Hippocampal formation (tissue), 2 donors: ENCODE data around the gene TMEM63C.

Experiments
- DNase-seq, 2 donors: peaks; one replicate each; lab custom pipeline; 2025; lab: John Stamatoyannopoulos, UW

The TMEM63C gene

DNA sequence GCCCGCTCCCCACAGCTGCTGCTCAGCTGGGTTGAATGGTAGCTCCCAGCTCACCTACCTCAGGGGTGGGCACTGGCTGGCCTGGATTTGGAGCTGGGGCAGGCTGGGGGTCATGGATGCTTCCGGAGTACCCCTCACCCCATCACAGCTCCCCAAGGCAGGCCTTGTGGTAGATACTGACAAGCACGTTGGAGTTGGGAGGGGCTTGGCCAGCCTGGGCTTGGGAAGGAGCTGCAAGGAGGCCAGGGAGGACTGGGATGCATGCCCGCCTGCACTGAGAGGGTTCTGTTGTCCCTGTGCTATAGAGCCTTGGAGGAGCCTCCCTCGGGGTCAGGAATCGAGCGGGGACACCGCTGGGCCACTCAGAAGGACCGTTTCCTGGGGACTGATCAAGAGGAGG is 14.2 kb downstream of the TMEM63C start:
- DNase-seq, result peak in 1 of 2 donors; percentile 11

DNA sequence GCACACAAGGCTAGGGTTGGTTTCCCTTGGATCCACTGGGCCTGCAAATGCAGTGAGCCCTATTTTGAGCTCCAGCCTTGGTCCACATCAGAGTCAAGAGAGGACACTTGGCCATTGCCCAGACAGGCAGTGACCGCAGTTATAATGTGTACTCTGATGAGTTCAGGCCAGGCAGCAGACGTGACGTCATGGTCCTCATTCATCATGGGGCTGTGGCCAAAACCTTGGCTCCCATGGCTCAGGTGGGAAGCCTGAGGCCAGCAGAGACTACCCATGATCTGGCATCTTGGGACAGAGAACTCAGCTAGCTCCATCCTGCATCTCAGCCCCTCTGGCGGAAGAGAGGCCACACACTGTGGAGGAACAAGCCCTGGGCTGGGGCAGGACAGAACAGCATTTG is 16.4 kb downstream of the TMEM63C start:
- no peak for DNase-seq

DNA sequence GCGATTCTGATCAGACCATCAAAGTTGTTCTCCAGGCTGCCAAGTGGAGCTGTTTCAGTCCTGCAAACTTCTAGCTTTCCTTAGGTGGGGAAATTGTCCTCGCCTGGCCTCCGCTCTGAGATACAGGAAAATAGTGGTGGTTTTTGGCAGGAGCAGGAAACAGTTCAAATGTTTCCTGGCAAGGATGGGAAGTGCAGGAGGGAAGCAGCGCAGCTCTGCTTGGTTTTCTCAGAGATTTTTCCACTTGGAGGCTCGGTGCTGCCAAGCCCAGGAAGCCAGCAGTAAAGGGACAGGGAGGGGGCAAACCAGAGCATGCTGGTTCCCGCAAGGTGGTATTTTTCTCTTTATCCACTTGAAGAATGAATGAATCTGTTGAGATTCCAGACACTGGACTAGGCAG is 17.0 kb downstream of the TMEM63C start:
- no peak for DNase-seq

DNA sequence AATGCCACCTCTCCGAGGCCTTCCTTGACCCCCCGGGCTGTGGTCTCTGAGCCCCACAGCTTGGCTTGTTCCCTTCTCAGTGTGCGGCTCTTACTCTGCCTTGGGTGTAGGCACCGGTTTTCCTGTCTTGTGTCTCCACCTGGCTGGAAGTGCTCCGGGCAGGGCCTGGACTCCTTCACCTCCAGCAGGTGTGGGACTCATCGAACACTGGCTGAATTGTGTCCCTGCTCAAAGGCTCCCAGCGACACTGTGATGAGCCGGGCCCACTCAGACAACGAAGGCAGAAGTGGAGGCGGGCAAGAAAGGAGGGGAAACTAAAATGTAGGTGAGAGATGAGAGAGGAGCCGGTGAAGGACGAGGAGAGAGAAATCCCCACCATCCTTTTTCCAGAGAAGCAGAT is 18.0 kb downstream of the TMEM63C start:
- DNase-seq, result no peak

DNA sequence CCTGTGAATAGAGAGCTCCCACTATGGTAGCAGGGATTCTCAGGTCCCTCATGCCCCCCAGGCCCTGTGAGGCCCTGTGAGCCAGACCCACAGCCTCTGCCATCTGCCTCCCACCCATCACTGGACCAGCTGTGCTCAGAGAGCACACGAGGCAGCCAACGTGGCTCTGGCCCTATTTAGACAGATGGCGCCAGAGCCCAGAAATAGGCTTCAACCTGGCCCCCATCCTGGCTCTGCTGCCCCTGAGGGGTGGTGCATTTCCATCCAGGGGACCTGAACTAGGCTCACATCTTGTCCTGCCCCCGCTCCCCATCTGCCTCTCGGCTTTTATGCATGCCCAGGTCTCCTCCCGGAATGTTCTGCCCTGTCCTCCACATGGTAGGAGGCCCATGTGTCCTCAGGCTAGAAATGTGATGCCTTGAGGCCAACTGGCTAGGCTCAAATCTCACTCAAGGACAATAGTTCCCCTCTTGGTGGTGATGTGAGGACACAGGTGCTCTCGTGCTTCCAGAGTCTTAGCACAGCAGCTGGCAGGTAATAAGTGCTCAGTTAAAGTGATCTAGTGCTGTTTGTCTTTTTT is 18.9 kb downstream of the TMEM63C start:
- DNase-seq, result no peak

DNA sequence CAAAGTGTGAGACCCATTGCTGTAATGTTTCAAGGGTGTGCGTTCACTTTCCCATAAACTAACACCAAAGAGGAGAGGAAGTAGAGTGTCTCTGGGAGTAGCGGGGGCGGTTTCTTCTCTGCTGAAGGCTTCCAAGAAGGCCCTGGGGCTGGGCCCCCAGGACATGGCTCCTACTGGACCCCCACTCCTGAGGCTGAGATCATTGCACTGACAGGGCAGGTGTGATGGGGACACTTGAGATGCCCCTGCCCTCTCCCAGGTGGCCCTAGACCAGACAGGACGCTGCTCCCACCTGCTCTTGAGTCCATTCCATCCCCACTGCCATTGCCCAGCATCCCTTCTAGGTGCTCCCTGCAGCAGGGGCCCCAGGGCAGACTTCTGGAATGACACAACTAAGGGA is 20.1 kb downstream of the TMEM63C start:
- DNase-seq, result no peak

DNA sequence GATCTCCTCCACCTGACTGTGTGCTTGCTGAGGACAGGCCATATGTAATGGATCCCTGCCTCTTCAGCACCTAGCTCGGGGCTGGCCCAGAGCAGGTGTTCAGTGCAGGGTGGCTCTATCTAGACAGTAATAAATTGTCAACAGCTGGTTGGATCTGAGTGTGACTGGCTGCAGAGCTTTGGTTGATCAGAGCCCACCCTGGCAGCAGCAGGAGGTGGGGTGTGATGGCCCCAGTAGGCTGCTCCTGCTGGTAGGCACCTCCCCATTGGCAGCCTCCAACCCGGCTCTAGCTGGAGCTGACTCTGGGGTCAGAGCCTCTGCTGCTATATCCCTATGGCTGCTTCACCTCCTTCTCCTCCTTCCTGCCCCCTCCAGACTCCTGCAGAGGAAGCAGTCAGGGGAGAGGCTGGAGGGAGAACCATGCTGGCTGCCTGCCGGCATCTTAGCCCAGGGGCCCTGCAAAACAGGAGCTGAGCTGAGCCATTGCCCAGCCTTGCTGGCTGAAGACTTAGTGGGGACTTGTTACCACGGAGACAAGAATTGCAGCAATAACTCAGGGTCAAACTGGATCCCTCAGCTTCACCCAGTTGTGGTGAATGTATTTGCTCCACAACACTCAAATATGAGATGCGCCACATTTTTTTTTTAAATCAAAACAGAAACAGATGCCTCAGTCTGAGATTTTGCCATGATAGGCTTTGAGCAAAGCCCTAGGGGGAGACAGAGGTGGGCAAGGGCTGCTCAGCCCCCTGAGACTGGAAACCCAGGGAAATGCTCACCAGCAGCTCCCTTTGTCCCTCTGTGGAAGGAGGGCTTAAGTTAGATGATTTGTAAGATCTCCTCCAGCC is 22.2 kb downstream of the TMEM63C start:
- peak; percentile 26 to 31 for DNase-seq

DNA sequence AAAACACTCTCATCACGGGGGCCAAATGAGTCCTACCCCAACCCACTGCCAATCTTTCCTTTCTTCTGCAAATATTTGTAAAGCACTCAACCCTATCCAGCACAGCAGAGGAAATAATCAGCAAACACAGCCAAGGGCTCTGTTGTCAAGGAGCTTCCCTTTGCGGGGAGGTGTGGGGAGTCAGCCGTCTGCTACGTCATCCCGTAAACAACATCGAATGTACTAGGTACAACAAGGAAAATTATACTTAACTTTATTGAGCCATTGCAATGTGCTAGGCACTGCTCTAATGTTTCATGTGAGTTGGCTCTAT is 22.8 kb downstream of the TMEM63C start:
- peak in 1 of 2 donors; percentile 38 for DNase-seq

DNA sequence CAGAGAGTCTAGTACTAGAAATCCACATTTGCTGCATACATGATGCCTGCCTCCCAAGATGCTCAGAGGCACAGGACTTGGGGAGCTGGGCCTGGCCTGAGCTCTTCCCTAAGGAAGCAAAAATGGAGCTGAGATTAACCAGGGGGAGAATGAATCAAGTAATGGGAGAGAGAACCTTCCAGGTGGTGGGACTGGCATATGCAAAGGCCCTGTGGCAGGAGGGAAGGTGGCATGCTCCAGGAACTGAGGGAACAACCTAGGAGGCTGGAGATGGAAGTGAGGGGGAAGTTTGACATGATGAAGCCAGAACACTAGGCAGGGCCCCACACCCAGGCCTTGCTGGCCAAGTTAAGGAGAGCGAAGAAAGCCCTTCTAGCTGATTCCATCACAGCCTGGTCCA is 23.3 kb downstream of the TMEM63C start:
- no peak for DNase-seq

DNA sequence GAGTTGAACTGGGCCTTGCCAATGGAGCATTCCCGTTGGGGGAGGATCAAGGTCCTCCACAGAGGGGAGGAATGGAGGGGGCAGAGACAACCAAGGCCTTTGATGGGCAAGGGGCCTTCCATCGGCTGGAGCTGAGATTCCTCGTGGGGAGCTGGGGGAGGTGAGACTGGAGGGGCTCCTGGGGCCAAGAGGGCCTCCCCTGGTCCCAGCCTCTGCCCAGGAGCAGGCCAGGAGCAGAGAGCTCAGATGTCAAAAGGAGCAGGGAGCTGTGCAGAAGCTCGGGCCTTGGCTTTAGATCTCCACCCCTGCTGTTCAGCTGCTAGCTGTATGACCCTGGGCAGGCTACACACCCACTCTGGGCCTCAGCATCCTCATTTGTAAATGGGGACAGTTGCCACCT is 24.0 kb downstream of the TMEM63C start:
- DNase-seq, result no peak

DNA sequence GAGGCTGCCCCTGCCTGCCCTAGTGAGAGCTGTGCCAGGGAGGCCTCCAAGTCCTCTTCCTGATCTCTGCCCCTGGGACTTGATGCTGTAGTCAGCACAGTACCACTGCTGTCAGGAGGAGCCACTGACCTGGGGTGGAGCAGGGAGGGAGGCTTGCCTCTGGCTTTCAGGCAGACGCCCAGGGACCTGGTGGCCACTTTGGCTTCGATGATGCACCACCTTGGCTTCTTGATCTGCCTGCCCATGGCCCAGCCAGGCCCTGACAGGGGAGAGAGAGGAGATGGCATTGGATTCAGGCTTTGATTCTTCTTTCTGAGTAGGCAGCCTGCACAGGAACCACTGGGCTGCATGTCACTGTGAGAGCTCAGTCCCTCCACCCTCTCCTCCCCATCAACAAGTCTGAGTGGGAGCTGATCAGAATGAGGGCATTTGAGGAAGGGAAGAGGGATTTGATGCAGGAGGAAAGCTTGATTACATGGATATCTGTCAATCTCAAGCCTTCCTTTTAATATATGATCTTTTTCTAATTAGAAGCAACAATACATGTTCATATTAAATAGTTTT is 24.7 kb downstream of the TMEM63C start:
- DNase-seq, result no peak

DNA sequence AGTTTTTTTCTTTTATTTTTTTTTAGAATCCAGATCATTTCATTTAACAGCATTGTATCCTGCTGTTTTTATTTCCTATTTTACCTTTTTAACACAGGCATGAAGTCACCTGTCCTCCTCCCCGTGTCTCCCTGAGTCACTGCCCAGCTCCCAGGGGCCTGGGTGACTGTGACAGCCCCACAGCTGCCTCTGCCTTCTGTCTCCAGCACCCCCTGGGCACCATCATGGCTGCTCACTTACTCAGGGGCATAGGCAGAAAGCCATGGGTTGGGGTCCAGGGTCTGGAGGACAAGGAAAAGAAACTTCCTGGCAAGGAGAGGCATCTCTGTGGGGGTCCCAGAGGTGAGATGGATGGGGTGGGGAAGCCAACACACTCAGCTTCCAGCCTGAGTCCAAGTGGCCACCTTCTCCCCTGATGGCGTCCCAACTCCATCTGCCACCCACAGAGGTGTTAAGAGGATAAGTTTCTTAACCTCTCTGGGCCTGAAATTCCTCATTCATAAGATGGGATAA is 25.3 kb downstream of the TMEM63C start:
- DNase-seq, result no peak

DNA sequence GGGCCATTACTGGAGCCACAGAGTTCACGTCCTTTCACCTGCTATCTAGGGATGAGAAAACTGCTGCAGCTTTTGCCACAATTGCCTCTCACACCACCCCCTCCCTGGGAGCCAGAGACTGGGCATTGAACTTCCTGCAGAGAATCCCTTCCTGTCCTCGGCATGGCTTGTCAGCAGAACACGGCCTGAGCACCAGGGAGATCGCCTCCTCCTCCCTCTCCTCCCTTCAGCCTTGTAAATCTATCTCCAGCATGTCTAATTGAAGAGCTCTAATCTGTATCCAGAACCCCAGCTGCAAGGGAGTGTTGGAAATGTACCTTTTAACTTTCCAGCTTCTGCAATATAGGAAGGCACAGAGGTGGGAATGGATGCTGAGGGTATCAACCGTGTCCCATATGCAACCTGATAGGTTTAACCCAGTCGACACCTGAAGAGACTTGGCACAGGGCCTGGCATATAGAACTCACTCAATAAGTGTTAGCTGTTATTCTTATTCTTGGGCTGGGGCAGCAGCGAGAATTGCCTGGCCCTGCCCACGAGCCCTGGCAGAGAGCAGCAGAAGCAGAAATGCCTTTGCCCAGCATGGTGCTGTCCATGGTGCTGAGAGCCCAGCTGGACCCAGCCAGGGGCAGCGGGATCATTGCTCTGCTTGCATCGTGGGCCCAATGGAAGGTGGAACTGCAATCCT is 26.8 kb downstream of the TMEM63C start:
- DNase-seq, result peak; percentile 35 to 58

DNA sequence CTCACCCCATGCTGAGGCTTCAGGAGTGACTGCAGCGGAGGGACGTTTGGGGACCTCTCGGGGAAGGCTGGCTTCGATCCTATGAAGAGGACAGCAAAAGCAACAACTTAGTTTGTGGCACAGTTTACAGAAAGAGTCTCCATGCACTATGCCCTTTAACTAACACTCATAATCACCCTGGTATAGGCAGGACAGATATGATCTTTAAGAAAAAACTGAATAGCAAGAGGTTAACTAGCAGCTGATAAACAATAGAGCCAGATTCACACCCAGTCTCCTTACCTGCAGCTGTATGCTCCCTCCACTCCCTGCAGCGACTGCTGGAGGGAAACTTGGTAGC is 27.4 kb downstream of the TMEM63C start:
- DNase-seq, result no peak

DNA sequence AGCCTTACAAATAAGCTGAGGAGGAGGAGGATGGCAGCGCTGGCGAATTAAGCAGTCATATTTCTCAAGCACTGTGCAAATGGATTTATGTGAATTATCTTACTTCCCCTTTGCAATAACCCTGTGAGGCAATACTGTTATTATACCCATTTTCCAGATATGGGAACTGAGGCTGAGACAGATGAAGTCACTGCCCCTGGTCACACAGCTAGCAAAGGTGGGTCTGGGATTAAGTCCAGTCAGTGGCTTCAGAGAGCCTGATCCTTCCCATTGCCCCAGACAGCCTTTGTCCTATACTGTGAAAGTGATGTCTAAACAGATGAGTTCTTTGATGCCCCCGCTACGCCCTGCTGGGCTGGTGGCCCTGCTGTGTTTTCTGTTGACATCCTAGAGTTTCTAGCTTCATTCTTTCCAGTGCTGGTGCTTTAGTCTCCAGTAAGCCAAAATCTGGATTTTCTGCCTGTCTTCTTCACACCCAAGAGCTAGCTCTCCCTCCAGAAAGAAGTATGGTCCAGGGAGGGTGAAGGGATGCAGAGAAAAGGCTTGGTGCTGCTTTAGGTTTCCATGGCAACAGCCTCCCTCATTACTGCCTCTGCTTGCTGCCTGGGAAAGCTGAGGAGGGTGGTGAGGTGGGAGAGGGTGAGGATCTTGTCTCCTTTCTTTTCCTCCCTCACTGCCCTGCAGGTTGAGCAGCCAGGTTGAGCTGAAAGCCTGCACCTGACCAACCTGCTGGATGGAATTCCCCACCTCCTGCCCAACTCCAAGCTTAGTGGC is 30.7 kb downstream of the TMEM63C start:
- DNase-seq, result no peak

DNA sequence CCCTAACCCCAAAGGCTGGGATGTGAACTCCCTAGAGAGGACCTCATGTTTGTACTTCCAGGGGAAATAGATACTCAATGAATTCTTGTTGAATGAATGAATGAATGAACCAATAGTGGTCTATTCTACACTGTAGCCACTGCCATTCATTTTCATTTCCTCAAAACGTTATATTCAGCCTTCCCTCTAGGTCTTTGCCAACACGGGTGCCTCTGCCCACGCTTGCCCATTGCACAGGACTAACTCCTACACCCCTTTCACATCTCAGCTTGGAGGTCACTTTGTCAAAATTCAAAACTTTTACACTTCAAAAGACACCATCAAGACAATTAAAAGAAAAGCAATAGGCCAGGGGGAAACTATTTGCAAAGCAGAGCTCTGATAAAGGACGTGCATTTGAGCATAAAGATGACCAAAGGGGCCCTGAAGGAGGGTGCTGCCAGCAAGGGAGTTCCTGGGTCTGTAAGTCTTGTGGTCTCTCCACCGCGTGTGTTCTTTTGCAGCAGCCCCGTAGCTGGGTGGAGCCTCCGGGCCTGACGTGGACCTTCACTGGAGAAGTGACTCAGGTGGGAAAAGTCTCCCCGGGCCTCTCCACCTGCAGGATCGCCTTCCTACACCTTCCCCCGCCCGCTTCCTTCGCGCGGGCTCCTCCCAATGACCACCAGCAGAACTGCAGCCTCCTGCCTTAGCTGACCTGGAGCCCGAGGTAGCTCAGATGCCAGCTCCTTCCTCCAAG is 31.5 kb downstream of the TMEM63C start:
- peak in 1 of 2 donors; percentile 12 for DNase-seq

DNA sequence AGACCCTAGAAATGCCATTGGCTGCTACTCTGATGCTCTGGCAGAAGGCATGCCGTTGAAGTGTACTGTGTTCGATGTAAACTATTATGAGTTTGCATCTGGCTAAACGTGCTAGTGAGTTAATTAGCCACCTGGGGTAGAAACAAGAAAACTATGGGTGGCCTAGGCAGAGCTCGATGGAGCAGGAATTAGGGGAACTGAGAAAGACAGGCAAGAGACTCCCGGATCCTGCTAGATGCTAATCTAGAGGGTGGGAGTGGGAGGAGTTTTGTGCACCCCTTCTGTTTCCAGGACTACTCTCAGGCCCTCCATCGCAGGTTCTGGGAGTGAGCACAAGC is 32.0 kb downstream of the TMEM63C start:
- DNase-seq, result no peak

DNA sequence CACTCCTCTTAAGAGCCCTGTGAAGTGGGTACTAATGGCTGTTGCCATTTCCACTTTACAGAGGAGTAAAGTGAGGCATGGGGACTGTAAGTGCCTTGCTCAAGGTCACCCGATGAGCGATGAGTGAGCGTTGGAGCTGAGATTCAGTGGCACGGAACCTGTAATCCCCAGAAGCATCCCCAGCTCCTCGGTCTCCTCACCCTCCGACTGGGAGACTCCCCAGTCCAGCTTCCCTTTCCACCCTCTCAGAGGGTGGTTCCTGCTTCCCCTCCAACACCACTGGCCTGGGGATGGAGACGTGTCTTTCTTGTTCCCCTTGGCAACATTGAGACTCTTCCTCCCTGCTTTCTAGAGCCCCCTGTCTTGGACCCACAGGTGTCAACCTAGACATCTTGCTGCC is 32.6 kb downstream of the TMEM63C start:
- no peak for DNase-seq

DNA sequence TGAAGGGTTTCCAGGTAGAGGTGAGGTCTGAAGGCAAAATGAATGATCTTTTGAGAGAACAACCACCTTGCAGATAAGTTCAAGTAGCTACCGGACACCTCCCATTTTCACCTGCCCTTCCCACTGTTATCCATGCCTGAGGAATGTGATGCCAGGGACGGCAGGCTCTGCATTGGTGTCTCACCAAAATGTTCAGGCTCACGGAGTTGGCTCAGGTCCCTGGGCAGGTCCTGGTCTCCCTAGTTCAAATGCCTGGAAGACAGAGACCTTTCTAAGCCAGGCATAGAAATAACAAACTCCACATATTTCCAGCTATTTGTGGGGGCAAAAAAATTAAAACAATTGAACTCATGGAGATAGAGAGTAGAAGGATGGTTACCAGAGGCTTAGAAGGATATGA is 36.0 kb downstream of the TMEM63C start:
- no peak for DNase-seq

DNA sequence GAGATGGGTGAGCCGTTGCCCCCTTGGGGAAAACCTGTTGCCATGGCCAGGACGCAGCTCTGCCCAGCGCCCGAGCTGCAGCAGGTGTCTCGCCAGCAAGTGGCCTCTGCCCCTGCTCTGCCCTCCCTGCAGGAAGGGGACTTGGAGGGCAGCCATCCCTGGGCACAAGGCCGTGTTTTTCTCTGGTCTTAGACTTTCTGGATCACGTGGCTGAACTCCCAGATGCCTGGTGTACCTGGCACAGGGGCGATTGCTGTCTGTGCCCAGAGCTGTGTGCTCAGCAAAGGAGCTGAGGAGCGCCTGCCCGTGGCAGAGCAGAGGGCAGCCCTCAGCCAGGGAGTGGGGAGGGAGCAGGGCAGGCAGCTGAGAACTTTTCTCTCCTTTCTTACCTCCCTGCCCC is 38.0 kb downstream of the TMEM63C start:
- DNase-seq, result no peak

DNA sequence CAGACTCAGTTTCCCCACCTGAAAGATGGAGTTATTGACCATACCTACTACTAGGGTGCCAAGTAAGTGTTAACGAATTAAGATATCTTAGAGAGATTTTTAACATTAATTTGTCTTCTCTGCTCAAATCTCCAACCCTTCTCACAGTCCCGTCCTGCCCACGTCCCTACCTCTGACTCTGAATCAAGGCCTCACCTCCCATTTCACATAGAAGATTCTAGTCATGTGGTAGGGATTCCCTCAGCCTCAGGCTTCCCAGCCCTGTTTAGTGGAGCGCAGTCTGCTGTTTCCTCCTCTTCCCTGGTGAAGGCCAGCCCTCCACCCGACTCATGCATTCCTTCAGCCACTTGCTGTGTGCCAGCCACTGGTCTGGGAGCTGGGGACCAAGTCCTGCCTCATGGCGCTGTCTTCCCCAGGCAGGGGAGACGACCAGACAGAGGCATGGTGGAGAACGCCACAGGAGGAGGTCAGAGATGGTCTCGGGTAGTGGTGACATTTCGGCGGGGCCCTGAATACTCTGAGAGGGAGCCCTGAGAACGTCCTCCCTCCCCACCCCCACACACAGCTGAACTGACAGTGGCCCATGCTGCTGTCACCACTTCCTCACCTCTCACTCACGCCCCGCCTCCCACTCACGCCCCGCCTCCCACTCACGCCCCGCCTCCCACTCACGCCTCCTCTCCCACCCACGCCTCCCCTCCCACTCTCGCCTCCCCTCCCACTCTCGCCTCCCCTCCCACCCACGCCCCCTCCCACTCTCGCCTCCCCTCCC is 38.8 kb downstream of the TMEM63C start:
- no peak for DNase-seq
